ENCODE results near the gene PLEK2.

- TF ChIP-seq CTCF (conservative IDR thresholded peaks at IDR 0.05 in 1 of 2, IDR thresholded peaks at IDR 0.05 in 1 of 2; ENCODE audit: extremely low read depth in 1 of 2, insufficient read depth in 1 of 2, low read depth in 1 of 2, low read length in 2 of 2): no peak
- TF ChIP-seq EZH2 (IDR thresholded peaks at IDR 0.05; ENCODE audit: borderline replicate concordance, low read length): no peak
These were observed 24.3 kb upstream of the PLEK2 start for GRCh38 chr14:67436006-67436866.

Measured in mammary epithelial cell (primary cell).